NCI-H345 treated with DMSO at 0.1 percent for 48 hours (cell line): ENCODE data around the gene MAD1L1.
A peak's percentile ranks its signal among the peaks of the same experiment; 100 is the strongest.
"Not testable (repeated sequence)": the region's sequence is repeated elsewhere in the genome, so short reads cannot be mapped to it uniquely, and the experiment has no call there.

Experiments
- DNase-seq: peaks from one replicate; lab custom pipeline; 2025; ENCODE audit not compliant: unreplicated experiment; lab: John Stamatoyannopoulos, UW

MAD1L1 gene

GRCh38 chr7:1977059-1977875 lies 255.5 kb downstream of the MAD1L1 start:
- no peak for DNase-seq

GRCh38 chr7:1976521-1976920 lies 256.2 kb downstream of the MAD1L1 start:
- not testable (repeated sequence) for DNase-seq

- DNase-seq: no peak
Measured at GRCh38 chr7:1975581-1975980, 257.2 kb downstream of the MAD1L1 start.

GRCh38 chr7:1975179-1975578 lies 257.6 kb downstream of the MAD1L1 start:
- no peak for DNase-seq

GRCh38 chr7:1974290-1975101 lies 258.2 kb downstream of the MAD1L1 start:
- DNase-seq: no peak

GRCh38 chr7:1973321-1974251 lies 259.2 kb downstream of the MAD1L1 start:
- DNase-seq: no peak

- DNase-seq: no peak
Measured at GRCh38 chr7:1972744-1973143, 260.0 kb downstream of the MAD1L1 start.

GRCh38 chr7:1971946-1972654 lies 260.6 kb downstream of the MAD1L1 start:
- no peak for DNase-seq

- no peak for DNase-seq
Measured at GRCh38 chr7:1970895-1971294, 261.9 kb downstream of the MAD1L1 start.

- DNase-seq: not testable (repeated sequence)
Measured at GRCh38 chr7:1970285-1970660, 262.5 kb downstream of the MAD1L1 start.

GRCh38 chr7:1969459-1970284 lies 263.1 kb downstream of the MAD1L1 start:
- DNase-seq: no peak

- DNase-seq: no peak
Measured at GRCh38 chr7:1968397-1969111, 264.2 kb downstream of the MAD1L1 start.

GRCh38 chr7:1967512-1968396 lies 265.0 kb downstream of the MAD1L1 start:
- no peak for DNase-seq

GRCh38 chr7:1966631-1967200 lies 266.0 kb downstream of the MAD1L1 start:
- peak; percentile 92 for DNase-seq

- DNase-seq: no peak
Measured at GRCh38 chr7:1965579-1966294, 267.0 kb downstream of the MAD1L1 start.

GRCh38 chr7:1964913-1965578 lies 267.7 kb downstream of the MAD1L1 start:
- DNase-seq: no peak
